ENCODE measurements around the gene TJP1.

DNA sequence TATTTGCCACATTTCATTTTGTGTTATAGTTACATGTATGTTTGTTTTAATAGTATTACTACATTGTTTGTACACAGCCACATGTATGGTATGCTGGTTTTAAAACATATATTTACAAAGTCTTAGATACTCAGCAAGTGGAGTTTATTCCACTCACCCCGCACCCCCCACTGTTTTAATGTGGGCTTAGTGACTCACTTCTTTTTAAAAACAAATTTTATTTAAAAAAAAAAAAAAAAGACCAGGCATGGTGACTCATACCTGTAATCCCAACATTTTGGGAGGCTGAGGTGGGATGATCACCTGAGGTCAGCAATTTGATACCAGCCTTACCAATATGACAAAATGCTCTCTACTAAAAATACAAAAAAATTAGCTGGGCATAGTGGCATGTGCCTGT is 26.9 kb upstream of the TJP1 start:
- no peak for TF ChIP-seq CTCF (IDR thresholded peaks at IDR 0.05)
- TF ChIP-seq POLR2A (IDR thresholded peaks at IDR 0.05): no peak

Measured in lower leg skin (tissue), 3 donors.